ENCODE measurements around the gene SRP14.

SRP14 gene

DNA sequence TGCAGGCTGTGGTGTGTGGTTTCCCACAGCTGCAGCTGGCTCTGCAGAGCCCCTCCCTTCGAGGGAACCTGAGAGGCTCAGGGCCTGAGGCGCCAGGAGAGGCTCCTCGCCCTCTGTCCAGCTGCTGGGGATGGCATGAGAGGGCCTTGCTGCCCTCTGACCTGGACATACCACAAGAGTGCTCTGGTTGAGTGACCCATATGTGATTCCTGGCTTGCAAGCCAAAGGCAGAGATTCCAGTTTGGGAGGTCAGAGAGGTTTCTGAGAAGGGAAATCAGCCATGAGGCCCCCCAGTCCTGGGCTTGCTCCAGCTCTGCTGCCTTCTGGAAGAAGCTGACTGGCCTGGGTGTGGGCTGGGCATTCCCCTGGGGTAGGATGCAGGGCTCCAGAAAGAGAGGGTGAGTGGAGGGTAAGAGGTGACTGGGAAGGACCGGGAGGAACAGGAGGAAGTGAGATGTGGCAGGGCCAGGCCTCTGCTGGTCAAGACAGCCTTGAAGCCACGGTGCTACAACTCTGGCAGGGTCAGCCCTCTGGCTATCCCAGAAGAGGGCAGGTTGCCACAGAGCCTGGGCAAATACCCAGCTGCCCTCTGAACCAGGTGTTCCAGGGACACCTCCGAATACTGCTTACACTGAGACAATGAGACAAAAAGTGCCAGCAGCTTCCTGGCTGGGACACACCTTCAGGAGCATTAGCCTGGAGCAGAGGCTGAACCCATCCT, 16.0 kb upstream of the SRP14 start:
- H3K4me3 ChIP-seq (ENCODE audit: low read length, poor library complexity, severe bottlenecking): peak overlapping the region; percentile 50
- H3K27me3 ChIP-seq (ENCODE audit: insufficient read depth, low read length, poor library complexity, severe bottlenecking): no peaks in the 10 kb centered on the region
- no peaks in the 10 kb centered on the region for H3K36me3 ChIP-seq (ENCODE audit: insufficient read depth, low read length)
- H3F3A ChIP-seq (ENCODE audit: low read depth): 0 out of 2 replicates have a peak, but pooled peaks cover 10% of the 10 kb centered on the region
- no peaks in the 10 kb centered on the region for H3K79me2 ChIP-seq (ENCODE audit: insufficient read depth, low read length)
- no peaks in the 10 kb centered on the region for H3K9me3 ChIP-seq (ENCODE audit: insufficient read depth, low read depth, low read length)
- H2AFZ ChIP-seq (ENCODE audit: low read length): no peak overlapping the region
- H4K20me1 ChIP-seq (ENCODE audit: insufficient read depth, low read length, poor library complexity, severe bottlenecking): no peaks in the 10 kb centered on the region
- peak overlapping the region; percentile 65 for H3K9ac ChIP-seq (ENCODE audit: low read depth, low read length, poor library complexity, severe bottlenecking)
- TF ChIP-seq, protein P1, sequence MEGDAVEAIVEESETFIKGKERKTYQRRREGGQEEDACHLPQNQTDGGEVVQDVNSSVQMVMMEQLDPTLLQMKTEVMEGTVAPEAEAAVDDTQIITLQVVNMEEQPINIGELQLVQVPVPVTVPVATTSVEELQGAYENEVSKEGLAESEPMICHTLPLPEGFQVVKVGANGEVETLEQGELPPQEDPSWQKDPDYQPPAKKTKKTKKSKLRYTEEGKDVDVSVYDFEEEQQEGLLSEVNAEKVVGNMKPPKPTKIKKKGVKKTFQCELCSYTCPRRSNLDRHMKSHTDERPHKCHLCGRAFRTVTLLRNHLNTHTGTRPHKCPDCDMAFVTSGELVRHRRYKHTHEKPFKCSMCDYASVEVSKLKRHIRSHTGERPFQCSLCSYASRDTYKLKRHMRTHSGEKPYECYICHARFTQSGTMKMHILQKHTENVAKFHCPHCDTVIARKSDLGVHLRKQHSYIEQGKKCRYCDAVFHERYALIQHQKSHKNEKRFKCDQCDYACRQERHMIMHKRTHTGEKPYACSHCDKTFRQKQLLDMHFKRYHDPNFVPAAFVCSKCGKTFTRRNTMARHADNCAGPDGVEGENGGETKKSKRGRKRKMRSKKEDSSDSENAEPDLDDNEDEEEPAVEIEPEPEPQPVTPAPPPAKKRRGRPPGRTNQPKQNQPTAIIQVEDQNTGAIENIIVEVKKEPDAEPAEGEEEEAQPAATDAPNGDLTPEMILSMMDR (conservative IDR thresholded peaks at IDR 0.05; ENCODE audit: low read length): no peak
- no peak for TF ChIP-seq EZH2phosphoT487 (IDR thresholded peaks at IDR 0.05; ENCODE audit: borderline replicate concordance)
- H3K4me1 ChIP-seq (ENCODE audit: insufficient read depth, low read length, poor library complexity, severe bottlenecking): peaks cover 62% of the 10 kb centered on the region
- H3K9me2 ChIP-seq (replicated peaks; ENCODE audit: low read depth, low read length): no peaks in the 10 kb centered on the region
- H3K4me2 ChIP-seq (ENCODE audit: low read depth, low read length, poor library complexity, severe bottlenecking): peak overlapping the region; percentile 68

DNA sequence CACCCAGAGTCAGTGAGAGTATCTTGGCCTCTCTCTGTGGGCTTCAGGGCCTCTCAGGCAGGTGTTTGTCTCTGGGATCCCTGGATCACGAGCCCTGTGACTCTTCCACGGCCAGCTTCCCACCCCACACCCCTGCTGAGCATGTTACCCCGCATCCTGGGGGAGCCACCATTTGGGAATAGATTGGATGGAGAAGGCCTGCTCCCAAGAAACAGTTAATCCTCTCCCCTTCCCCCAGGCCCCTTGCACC, 15.5 kb upstream of the SRP14 start:
- H3F3A ChIP-seq (ENCODE audit: low read depth): 0 out of 2 replicates have a peak, but pooled peaks cover 10% of the 10 kb centered on the region
- H3K4me1 ChIP-seq (ENCODE audit: insufficient read depth, low read length, poor library complexity, severe bottlenecking): peaks cover 67% of the 10 kb centered on the region
- H3K4me2 ChIP-seq (ENCODE audit: low read depth, low read length, poor library complexity, severe bottlenecking): peak overlapping the region; percentile 68
- no peaks in the 10 kb centered on the region for H4K20me1 ChIP-seq (ENCODE audit: insufficient read depth, low read length, poor library complexity, severe bottlenecking)
- no peaks in the 10 kb centered on the region for H3K9me3 ChIP-seq (ENCODE audit: insufficient read depth, low read depth, low read length)
- H3K4me3 ChIP-seq (ENCODE audit: low read length, poor library complexity, severe bottlenecking): peak overlapping the region; percentile 50
- H3K79me2 ChIP-seq (ENCODE audit: insufficient read depth, low read length): no peaks in the 10 kb centered on the region
- TF ChIP-seq EZH2phosphoT487 (IDR thresholded peaks at IDR 0.05; ENCODE audit: borderline replicate concordance): no peak
- TF ChIP-seq, protein P1 (conservative IDR thresholded peaks at IDR 0.05; ENCODE audit: low read length): no peak
- no peaks in the 10 kb centered on the region for H3K27me3 ChIP-seq (ENCODE audit: insufficient read depth, low read length, poor library complexity, severe bottlenecking)
- no peak overlapping the region for H2AFZ ChIP-seq (ENCODE audit: low read length)
- peak overlapping the region; percentile 65 for H3K9ac ChIP-seq (ENCODE audit: low read depth, low read length, poor library complexity, severe bottlenecking)
- no peaks in the 10 kb centered on the region for H3K36me3 ChIP-seq (ENCODE audit: insufficient read depth, low read length)
- H3K9me2 ChIP-seq (replicated peaks; ENCODE audit: low read depth, low read length): no peaks in the 10 kb centered on the region

DNA sequence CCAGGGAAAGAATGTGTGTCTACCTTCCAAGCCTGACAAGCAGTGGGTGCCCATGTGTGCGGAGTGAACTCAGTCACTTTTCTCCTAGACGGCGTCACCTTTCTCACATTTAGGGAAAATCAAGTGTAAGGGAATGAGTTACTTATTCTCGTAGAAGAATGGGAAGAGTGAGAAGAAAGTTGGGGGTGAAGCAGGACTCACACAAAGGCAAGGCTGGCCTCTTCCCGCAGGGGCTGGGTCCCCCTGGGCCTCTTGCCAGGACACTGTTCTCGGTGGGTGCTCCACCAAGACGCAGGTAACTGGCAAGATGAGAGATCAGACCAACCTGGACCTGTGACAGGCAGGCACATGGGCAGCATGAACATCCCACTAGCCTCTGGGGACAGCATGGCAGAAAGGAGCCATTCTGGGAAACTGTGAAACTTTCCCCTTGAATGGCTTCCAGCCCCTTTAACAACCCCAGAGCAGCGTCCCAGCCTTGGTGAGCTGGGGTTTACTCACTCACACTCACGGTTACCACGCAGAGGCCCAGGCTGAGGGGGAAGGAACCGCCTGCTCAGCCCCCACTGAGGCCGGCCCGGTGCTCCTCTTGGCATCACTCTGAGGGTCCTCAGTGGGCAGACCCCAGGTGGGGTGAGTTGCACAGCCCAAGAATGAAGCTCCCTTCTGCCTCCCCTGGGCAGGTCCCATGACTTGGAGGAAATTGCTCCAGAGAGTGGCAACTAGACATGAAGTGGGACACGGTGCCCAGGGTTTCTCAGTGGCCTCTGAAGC, 15.0 kb upstream of the SRP14 start:
- Histone ChIP-seq H3K27me3 (ENCODE audit: insufficient read depth, low read length, poor library complexity, severe bottlenecking) (no peaks in the 10 kb centered on the region), H4K20me1 (ENCODE audit: insufficient read depth, low read length, poor library complexity, severe bottlenecking) (no peaks in the 10 kb centered on the region), H3F3A (ENCODE audit: low read depth) (0 out of 2 replicates have a peak, but pooled peaks cover 10% of the 10 kb centered on the region), H3K4me1 (ENCODE audit: insufficient read depth, low read length, poor library complexity, severe bottlenecking) (peaks cover 69% of the 10 kb centered on the region), H3K36me3 (ENCODE audit: insufficient read depth, low read length) (no peaks in the 10 kb centered on the region), H3K4me2 (ENCODE audit: low read depth, low read length, poor library complexity, severe bottlenecking) (peak overlapping the region; percentile 68), H2AFZ (ENCODE audit: low read length) (no peak overlapping the region), H3K79me2 (ENCODE audit: insufficient read depth, low read length) (no peaks in the 10 kb centered on the region), H3K9me3 (ENCODE audit: insufficient read depth, low read depth, low read length) (no peaks in the 10 kb centered on the region), H3K4me3 (ENCODE audit: low read length, poor library complexity, severe bottlenecking) (peak overlapping the region; percentile 50), H3K9me2 (replicated peaks; ENCODE audit: low read depth, low read length) (no peaks in the 10 kb centered on the region), H3K9ac (ENCODE audit: low read depth, low read length, poor library complexity, severe bottlenecking) (peak overlapping the region; percentile 65)
- TF ChIP-seq, protein P1 (conservative IDR thresholded peaks at IDR 0.05; ENCODE audit: low read length): no peak
- TF ChIP-seq EZH2phosphoT487 (IDR thresholded peaks at IDR 0.05; ENCODE audit: borderline replicate concordance): no peak
